ENCODE data around the gene PCDHGB3. TPM values are rescaled to one million over a fixed set of nuclear protein-coding genes. Genes with fewer than 3 reads are reported as not detected.

The PCDHGB3 gene
- total and polyA plus RNA-seq, 10 of the 15 experiments (the other 5 are each of a cell fraction or from before 2014, with no cell fraction given), result 0.12 to 0.50 (median 0.20) TPM; not detected in 4

Other genes starting within 250 kb of the PCDHGB3 start
Only the 7 nearest of the 37 such genes appear.
- gene PCDHGB1, start 20.1 kb upstream of the PCDHGB3 start, total RNA-seq (2014; rRNA removed), result 0.06 and 0.11 TPM in 2 replicates
- gene PCDHGB1, start 20.1 kb upstream of the PCDHGB3 start, total RNA-seq (2014; rRNA removed; fragmentation: Illumina TruSeq; extraction: Trizol), result 0.09 and 0.14 TPM in 2 replicates
- gene PCDHGB1, start 20.1 kb upstream of the PCDHGB3 start, total RNA-seq (2021), result 0.16 and 0.21 TPM in 2 replicates
- gene PCDHGB1, start 20.1 kb upstream of the PCDHGB3 start, polyA plus RNA-seq (2011; rRNA removed), result 0.19 TPM in 1 of 2 replicates, not detected in the other
- 0.04 TPM in 1 of 2 replicates, not detected in the other for gene PCDHGB1, start 20.1 kb upstream of the PCDHGB3 start, polyA plus RNA-seq (2014; fragmentation: Illumina TruSeq; extraction: Trizol)
- not detected for gene PCDHGB1, start 20.1 kb upstream of the PCDHGB3 start, polyA plus RNA-seq (2014; fragmentation: Nextera tagmentation; extraction: Ambion mirVana)
- gene PCDHGB1, start 20.1 kb upstream of the PCDHGB3 start, polyA plus RNA-seq (2014; rRNA removed), result 0.08 and 0.28 TPM in 2 replicates
- under 1 TPM; 0.08 to 0.40 TPM for gene PCDHGB1, start 20.1 kb upstream of the PCDHGB3 start, polyA plus RNA-seq (2016; fragmentation: Nextera tagmentation; extraction: Ambion mirVana)
- gene PCDHGA4, start 15.2 kb upstream of the PCDHGB3 start, total RNA-seq (2014; rRNA removed), result 0.11 TPM in 2 replicates
- 0.09 and 0.18 TPM in 2 replicates for gene PCDHGA4, start 15.2 kb upstream of the PCDHGB3 start, total RNA-seq (2014; rRNA removed; fragmentation: Illumina TruSeq; extraction: Trizol)
- 0.13 TPM in 1 of 2 replicates, not detected in the other for gene PCDHGA4, start 15.2 kb upstream of the PCDHGB3 start, total RNA-seq (2021)
- gene PCDHGA4, start 15.2 kb upstream of the PCDHGB3 start, polyA plus RNA-seq (2011; rRNA removed), result 0.10 and 0.14 TPM in 2 replicates
- 0.13 and 0.33 TPM in 2 replicates for gene PCDHGA4, start 15.2 kb upstream of the PCDHGB3 start, polyA plus RNA-seq (2014; fragmentation: Illumina TruSeq; extraction: Trizol)
- gene PCDHGA4, start 15.2 kb upstream of the PCDHGB3 start, polyA plus RNA-seq (2014; fragmentation: Nextera tagmentation; extraction: Ambion mirVana), result not detected
- gene PCDHGA4, start 15.2 kb upstream of the PCDHGB3 start, polyA plus RNA-seq (2014; rRNA removed), result 0.12 and 0.19 TPM in 2 replicates
- under 1 TPM in 1 of 2 experiments, not detected in 1; 0.17 TPM for gene PCDHGA4, start 15.2 kb upstream of the PCDHGB3 start, polyA plus RNA-seq (2016; fragmentation: Nextera tagmentation; extraction: Ambion mirVana)
- 0.11 and 0.38 TPM in 2 replicates for gene PCDHGB2, start 10.2 kb upstream of the PCDHGB3 start, total RNA-seq (2014; rRNA removed)
- 0.28 and 0.31 TPM in 2 replicates for gene PCDHGB2, start 10.2 kb upstream of the PCDHGB3 start, total RNA-seq (2014; rRNA removed; fragmentation: Illumina TruSeq; extraction: Trizol)
- gene PCDHGB2, start 10.2 kb upstream of the PCDHGB3 start, total RNA-seq (2021), result 0.16 and 0.38 TPM in 2 replicates
- gene PCDHGB2, start 10.2 kb upstream of the PCDHGB3 start, polyA plus RNA-seq (2011; rRNA removed), result 0.20 and 0.27 TPM in 2 replicates
- 0.15 and 0.35 TPM in 2 replicates for gene PCDHGB2, start 10.2 kb upstream of the PCDHGB3 start, polyA plus RNA-seq (2014; fragmentation: Illumina TruSeq; extraction: Trizol)
- not detected for gene PCDHGB2, start 10.2 kb upstream of the PCDHGB3 start, polyA plus RNA-seq (2014; fragmentation: Nextera tagmentation; extraction: Ambion mirVana)
- gene PCDHGB2, start 10.2 kb upstream of the PCDHGB3 start, polyA plus RNA-seq (2014; rRNA removed), result 0.06 and 0.20 TPM in 2 replicates
- under 1 TPM; 0.14 to 0.24 TPM for gene PCDHGB2, start 10.2 kb upstream of the PCDHGB3 start, polyA plus RNA-seq (2016; fragmentation: Nextera tagmentation; extraction: Ambion mirVana)
- 0.11 and 0.23 TPM in 2 replicates for gene PCDHGA5, start 6.1 kb upstream of the PCDHGB3 start, total RNA-seq (2014; rRNA removed)
- gene PCDHGA5, start 6.1 kb upstream of the PCDHGB3 start, total RNA-seq (2014; rRNA removed; fragmentation: Illumina TruSeq; extraction: Trizol), result 0.09 and 0.13 TPM in 2 replicates
- gene PCDHGA5, start 6.1 kb upstream of the PCDHGB3 start, total RNA-seq (2021), result 0.13 and 0.23 TPM in 2 replicates
- gene PCDHGA5, start 6.1 kb upstream of the PCDHGB3 start, polyA plus RNA-seq (2011; rRNA removed), result 0.18 and 0.20 TPM in 2 replicates
- 0.13 and 0.17 TPM in 2 replicates for gene PCDHGA5, start 6.1 kb upstream of the PCDHGB3 start, polyA plus RNA-seq (2014; fragmentation: Illumina TruSeq; extraction: Trizol)
- not detected for gene PCDHGA5, start 6.1 kb upstream of the PCDHGB3 start, polyA plus RNA-seq (2014; fragmentation: Nextera tagmentation; extraction: Ambion mirVana)
- 0.05 and 0.10 TPM in 2 replicates for gene PCDHGA5, start 6.1 kb upstream of the PCDHGB3 start, polyA plus RNA-seq (2014; rRNA removed)
- not detected for gene PCDHGA5, start 6.1 kb upstream of the PCDHGB3 start, polyA plus RNA-seq (2016; fragmentation: Nextera tagmentation; extraction: Ambion mirVana)
- 0.17 and 0.27 TPM in 2 replicates for gene PCDHGA6, start 3.6 kb downstream of the PCDHGB3 start, total RNA-seq (2014; rRNA removed)
- 0.13 and 0.18 TPM in 2 replicates for gene PCDHGA6, start 3.6 kb downstream of the PCDHGB3 start, total RNA-seq (2014; rRNA removed; fragmentation: Illumina TruSeq; extraction: Trizol)
- 0.28 and 0.32 TPM in 2 replicates for gene PCDHGA6, start 3.6 kb downstream of the PCDHGB3 start, total RNA-seq (2021)
- 0.49 and 0.60 TPM in 2 replicates for gene PCDHGA6, start 3.6 kb downstream of the PCDHGB3 start, polyA plus RNA-seq (2011; rRNA removed)
- gene PCDHGA6, start 3.6 kb downstream of the PCDHGB3 start, polyA plus RNA-seq (2014; fragmentation: Illumina TruSeq; extraction: Trizol), result 0.10 and 0.12 TPM in 2 replicates
- under 1 TPM in 1 of 2 experiments, not detected in 1; 0.04 TPM for gene PCDHGA6, start 3.6 kb downstream of the PCDHGB3 start, polyA plus RNA-seq (2014; fragmentation: Nextera tagmentation; extraction: Ambion mirVana)
- 0.15 and 0.23 TPM in 2 replicates for gene PCDHGA6, start 3.6 kb downstream of the PCDHGB3 start, polyA plus RNA-seq (2014; rRNA removed)
- gene PCDHGA6, start 3.6 kb downstream of the PCDHGB3 start, polyA plus RNA-seq (2016; fragmentation: Nextera tagmentation; extraction: Ambion mirVana), result not detected
- 0.11 and 0.16 TPM in 2 replicates for gene PCDHGA7, start 12.5 kb downstream of the PCDHGB3 start, total RNA-seq (2014; rRNA removed)
- 0.05 and 0.09 TPM in 2 replicates for gene PCDHGA7, start 12.5 kb downstream of the PCDHGB3 start, total RNA-seq (2014; rRNA removed; fragmentation: Illumina TruSeq; extraction: Trizol)
- gene PCDHGA7, start 12.5 kb downstream of the PCDHGB3 start, total RNA-seq (2021), result 0.08 and 0.18 TPM in 2 replicates
- gene PCDHGA7, start 12.5 kb downstream of the PCDHGB3 start, polyA plus RNA-seq (2011; rRNA removed), result 0.03 and 0.04 TPM in 2 replicates
- gene PCDHGA7, start 12.5 kb downstream of the PCDHGB3 start, polyA plus RNA-seq (2014; fragmentation: Illumina TruSeq; extraction: Trizol), result 0.01 TPM in 1 of 2 replicates, not detected in the other
- gene PCDHGA7, start 12.5 kb downstream of the PCDHGB3 start, polyA plus RNA-seq (2014; fragmentation: Nextera tagmentation; extraction: Ambion mirVana), result not detected
- 0.08 TPM in 1 of 2 replicates, not detected in the other for gene PCDHGA7, start 12.5 kb downstream of the PCDHGB3 start, polyA plus RNA-seq (2014; rRNA removed)
- gene PCDHGA7, start 12.5 kb downstream of the PCDHGB3 start, polyA plus RNA-seq (2016; fragmentation: Nextera tagmentation; extraction: Ambion mirVana), result under 1 TPM in 1 of 2 experiments, not detected in 1; 0.05 TPM
- 0.05 and 0.06 TPM in 2 replicates for gene PCDHGB4, start 17.5 kb downstream of the PCDHGB3 start, total RNA-seq (2014; rRNA removed)
- 0.04 and 0.09 TPM in 2 replicates for gene PCDHGB4, start 17.5 kb downstream of the PCDHGB3 start, total RNA-seq (2014; rRNA removed; fragmentation: Illumina TruSeq; extraction: Trizol)
- 0.08 TPM in 1 of 2 replicates, not detected in the other for gene PCDHGB4, start 17.5 kb downstream of the PCDHGB3 start, total RNA-seq (2021)
- 0.20 and 0.23 TPM in 2 replicates for gene PCDHGB4, start 17.5 kb downstream of the PCDHGB3 start, polyA plus RNA-seq (2011; rRNA removed)
- gene PCDHGB4, start 17.5 kb downstream of the PCDHGB3 start, polyA plus RNA-seq (2014; fragmentation: Illumina TruSeq; extraction: Trizol), result 0.03 TPM in 1 of 2 replicates, not detected in the other
- gene PCDHGB4, start 17.5 kb downstream of the PCDHGB3 start, polyA plus RNA-seq (2014; fragmentation: Nextera tagmentation; extraction: Ambion mirVana), result under 1 TPM in 1 of 2 experiments, not detected in 1; 0.02 TPM
- 0.03 and 0.04 TPM in 2 replicates for gene PCDHGB4, start 17.5 kb downstream of the PCDHGB3 start, polyA plus RNA-seq (2014; rRNA removed)
- not detected for gene PCDHGB4, start 17.5 kb downstream of the PCDHGB3 start, polyA plus RNA-seq (2016; fragmentation: Nextera tagmentation; extraction: Ambion mirVana)